ENCODE measurements around the gene TACC2. TPM values are rescaled to one million over a fixed set of nuclear protein-coding genes. Genes with fewer than 3 reads are reported as not detected.

Gene TACC2
- total and polyA plus RNA-seq, 4 donors: 43.3 to 309 (median 127) TPM

DNA sequence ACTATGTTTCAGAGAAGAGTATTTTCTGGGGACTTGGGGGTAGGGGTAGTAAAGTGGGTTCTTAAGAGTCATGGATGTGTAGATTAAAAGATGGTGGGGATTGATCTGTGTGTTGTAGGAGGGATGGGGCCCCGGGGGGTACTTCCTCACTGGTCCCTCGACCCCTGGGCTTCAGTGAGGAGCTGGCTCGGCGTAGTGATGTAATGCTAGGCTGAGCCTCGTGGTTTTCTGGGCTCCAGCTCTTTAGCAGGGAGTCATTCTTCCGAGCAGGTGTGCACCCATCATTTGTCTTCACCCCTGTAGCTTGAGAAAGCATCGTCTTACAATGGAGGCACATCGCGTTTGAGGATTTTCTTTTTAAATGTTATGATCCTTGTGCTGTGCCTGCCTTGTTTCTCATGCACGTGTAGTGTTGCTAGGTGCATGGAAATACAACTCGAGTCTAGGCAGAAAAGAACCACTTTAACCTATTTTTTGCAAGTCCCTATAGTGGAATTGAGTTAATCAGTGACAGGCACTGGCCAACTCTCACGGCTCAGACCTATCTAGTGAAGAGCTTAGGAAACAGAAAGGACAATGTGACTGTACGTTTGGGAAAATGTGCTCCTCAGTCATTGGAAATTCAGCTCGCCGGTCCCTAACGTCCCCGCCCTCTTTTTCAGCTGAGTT is 176.0 kb downstream of the TACC2 start:
- Histone ChIP-seq H3K4me1 (ENCODE audit: control insufficient read depth in 5 of 5, insufficient read depth in 5 of 5, low read length in 5 of 5) (peaks cover 0 to 19% (median 10%) of the 10 kb centered on the region in 5 donors), H3K27me3 (ENCODE audit: control insufficient read depth in 3 of 3, insufficient read depth in 3 of 3, low read length in 2 of 3) (peaks cover 0 to 12% (median 9%) of the 10 kb centered on the region in 3 donors), H3K36me3 (ENCODE audit: control insufficient read depth in 4 of 4, insufficient read depth in 4 of 4, low read length in 4 of 4) (peaks cover 0 to 5% (median 2%) of the 10 kb centered on the region in 4 donors), H3K27ac (ENCODE audit: low read depth in 1 of 2, low read length in 1 of 2) (no peak overlapping the region), H3K4me3 (no peak overlapping the region), H3K9ac (ENCODE audit: insufficient read depth in 1 of 2, low read length in 2 of 2) (no peak overlapping the region), H3K9me3 (ENCODE audit: control insufficient read depth in 4 of 4, insufficient read depth in 3 of 4, low read length in 3 of 4) (no peaks in the 10 kb centered on the region)
- ATAC-seq (ENCODE audit: insufficient read depth, low FRiP score): no peak
- no peak for TF ChIP-seq CTCF (IDR thresholded peaks at IDR 0.05; ENCODE audit: control extremely low read depth, extremely low read depth)
- DNase-seq: peak; percentile 49 to 58 (median 51)
- 41 to 59% methylated on average over 17 of the region's 17 CpGs for WGBS, 2 donors

DNA sequence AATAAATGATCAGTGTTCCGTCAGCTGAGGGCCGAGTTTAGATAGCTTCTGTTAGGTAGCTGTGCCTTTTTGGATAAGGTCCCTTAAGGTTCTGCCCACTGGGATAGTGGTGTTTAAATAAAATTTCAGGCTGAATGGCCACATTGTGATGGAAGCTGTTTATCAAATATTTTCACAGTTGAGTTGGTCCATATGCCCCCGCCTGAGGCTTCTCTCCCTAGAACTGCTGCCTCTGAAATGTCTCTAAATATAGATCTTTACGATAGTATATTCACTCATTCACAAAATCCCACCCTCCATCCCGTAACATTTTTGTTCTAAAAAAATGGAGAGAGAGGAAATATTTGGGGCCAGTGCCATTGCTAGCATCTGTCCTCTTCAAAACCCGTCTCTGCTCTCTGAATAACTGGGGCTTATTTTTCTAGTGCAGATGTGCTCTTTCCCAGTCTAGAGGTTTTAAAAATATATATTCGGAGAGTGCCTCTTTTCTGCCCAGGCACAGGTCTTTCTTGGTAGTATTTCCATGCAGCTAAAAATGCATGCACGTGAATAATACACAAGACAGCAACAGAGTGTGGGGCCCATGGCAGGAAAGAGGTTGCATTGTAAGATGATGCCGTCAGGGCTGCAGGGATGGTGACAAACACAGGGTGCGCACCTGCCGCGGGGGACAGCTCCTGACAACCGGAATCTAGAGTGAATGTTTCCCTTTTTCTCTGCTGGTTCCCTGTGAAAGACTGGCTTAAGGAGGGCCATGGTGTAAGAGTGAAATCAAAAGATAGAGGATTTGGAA is 176.7 kb downstream of the TACC2 start:
- Histone ChIP-seq H3K9me3 (ENCODE audit: control insufficient read depth in 4 of 4, insufficient read depth in 3 of 4, low read length in 3 of 4) (no peaks in the 10 kb centered on the region), H3K27ac (ENCODE audit: low read depth in 1 of 2, low read length in 1 of 2) (no peak overlapping the region), H3K4me3 (no peak overlapping the region), H3K27me3 (ENCODE audit: control insufficient read depth in 3 of 3, insufficient read depth in 3 of 3, low read length in 2 of 3) (peaks cover 0 to 12% (median 9%) of the 10 kb centered on the region in 3 donors), H3K9ac (ENCODE audit: insufficient read depth in 1 of 2, low read length in 2 of 2) (no peak overlapping the region), H3K36me3 (ENCODE audit: control insufficient read depth in 4 of 4, insufficient read depth in 4 of 4, low read length in 4 of 4) (peaks cover 0 to 5% (median 2%) of the 10 kb centered on the region in 4 donors), H3K4me1 (ENCODE audit: control insufficient read depth in 5 of 5, insufficient read depth in 5 of 5, low read length in 5 of 5) (peaks cover 4 to 22% (median 10%) of the 10 kb centered on the region in 5 donors)
- no peak for TF ChIP-seq CTCF (IDR thresholded peaks at IDR 0.05; ENCODE audit: control extremely low read depth, extremely low read depth)
- ATAC-seq (ENCODE audit: insufficient read depth, low FRiP score) (no peak), DNase-seq (no peak)
- WGBS, 2 donors: 72 to 76% methylated on average over 13 of the region's 13 CpGs

DNA sequence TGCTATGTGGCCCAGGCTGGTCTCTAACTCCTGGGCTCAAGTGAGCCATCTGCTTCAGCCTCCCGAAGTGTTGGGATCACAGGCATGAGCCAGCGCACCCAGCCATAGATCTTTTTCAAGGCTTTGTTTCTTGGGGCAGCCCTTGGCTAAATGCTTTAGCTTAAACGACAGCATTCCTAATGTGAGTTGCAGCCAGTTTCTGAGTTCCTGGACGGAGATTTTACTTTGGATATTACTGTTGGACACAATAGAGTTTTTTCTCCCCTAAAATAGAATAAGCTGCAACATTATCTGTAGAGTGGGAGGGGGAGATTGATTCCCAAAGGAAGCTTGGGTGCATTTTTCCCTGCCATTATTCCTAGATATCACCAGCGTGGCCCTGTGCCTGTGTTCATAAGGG is 179.1 kb downstream of the TACC2 start:
- DNase-seq (no peak), ATAC-seq (ENCODE audit: insufficient read depth, low FRiP score) (no peak)
- H3K36me3 ChIP-seq (ENCODE audit: control insufficient read depth in 4 of 4, insufficient read depth in 4 of 4, low read length in 4 of 4): peaks cover 0 to 9% (median 2%) of the 10 kb centered on the region in 4 donors
- no peak overlapping the region for H3K4me3 ChIP-seq
- no peak overlapping the region for H3K27ac ChIP-seq (ENCODE audit: low read depth in 1 of 2, low read length in 1 of 2)
- H3K4me1 ChIP-seq (ENCODE audit: control insufficient read depth in 5 of 5, insufficient read depth in 5 of 5, low read length in 5 of 5): peaks cover 5 to 32% (median 20%) of the 10 kb centered on the region in 5 donors
- H3K9ac ChIP-seq (ENCODE audit: insufficient read depth in 1 of 2, low read length in 2 of 2): no peak overlapping the region
- 88 to 92% methylated on average over 5 of the region's 5 CpGs for WGBS, 2 donors
- H3K9me3 ChIP-seq (ENCODE audit: control insufficient read depth in 4 of 4, insufficient read depth in 3 of 4, low read length in 3 of 4): no peaks in the 10 kb centered on the region
- peaks cover 0 to 12% (median 9%) of the 10 kb centered on the region in 3 donors for H3K27me3 ChIP-seq (ENCODE audit: control insufficient read depth in 3 of 3, insufficient read depth in 3 of 3, low read length in 2 of 3)
- no peak for TF ChIP-seq CTCF (IDR thresholded peaks at IDR 0.05; ENCODE audit: control extremely low read depth, extremely low read depth)

Measured in lung (tissue), 12 donors.